Progenitor cell of endocrine pancreas (in vitro differentiated cells): ENCODE data around the gene ZNF408. TPM values are rescaled to one million over a fixed set of nuclear protein-coding genes. Genes with fewer than 3 reads are reported as not detected.
"Not testable (repeated sequence)": the region's sequence is repeated elsewhere in the genome, so short reads cannot be mapped to it uniquely, and the experiment has no call there.

Source experiments
- DNase-seq: peaks from one replicate; pipeline ENCODE4 v3.0.0; 2021; ENCODE audit warnings: low spot score; ENCODE audit not compliant: unreplicated experiment
- H3K27ac Mint-ChIP-seq: 2 replicates; pipeline ENCODE4 v1.8.0; 2021; ENCODE audit warnings: mild to moderate bottlenecking, moderate library complexity, mixed read lengths
- H3K27me3 Mint-ChIP-seq: 2 replicates; pipeline ENCODE4 v1.8.0; 2021; ENCODE audit warnings: mixed read lengths
- H3K36me3 Mint-ChIP-seq: 2 replicates; pipeline ENCODE4 v1.8.0; 2022; ENCODE audit warnings: mixed read lengths; ENCODE audit not compliant: insufficient read depth
- H3K4me1 Mint-ChIP-seq: 2 replicates; pipeline ENCODE4 v1.8.0; 2021; ENCODE audit warnings: low read depth, mixed read lengths
- H3K4me3 Mint-ChIP-seq: 2 replicates; pipeline ENCODE4 v1.8.0; 2021; ENCODE audit warnings: low read depth, mild to moderate bottlenecking, moderate library complexity, mixed read lengths
- H3K9me3 Mint-ChIP-seq: 2 replicates; pipeline ENCODE4 v1.8.0; 2021; ENCODE audit warnings: low read depth, mixed read lengths
- total RNA-seq: library from RNA; stranded (reverse); gene quantifications from 2 replicates; pipeline ENCODE4 v1.2.1, GENCODE V29; 2021
- TF ChIP-seq, protein P1 (sequence below): fragments of 200-600 bp; sonication (generic); IDR thresholded peaks from one replicate; pipeline ENCODE4 v1.5.0; 2021; ENCODE audit warnings: antibody characterized with exemption, mild to moderate bottlenecking; ENCODE audit not compliant: unreplicated experiment

The ZNF408 gene
- total RNA-seq, 1 donor from 2014 or later = 11.6 TPM

GRCh38 chr11:46711303-46711702 lies 10.5 kb downstream of the ZNF408 start:
- no peak overlapping the region for H3K27ac Mint-ChIP-seq
- no peaks in the 10 kb centered on the region for H3K27me3 Mint-ChIP-seq
- no peaks in the 10 kb centered on the region for H3K9me3 Mint-ChIP-seq
- TF ChIP-seq, protein P1, sequence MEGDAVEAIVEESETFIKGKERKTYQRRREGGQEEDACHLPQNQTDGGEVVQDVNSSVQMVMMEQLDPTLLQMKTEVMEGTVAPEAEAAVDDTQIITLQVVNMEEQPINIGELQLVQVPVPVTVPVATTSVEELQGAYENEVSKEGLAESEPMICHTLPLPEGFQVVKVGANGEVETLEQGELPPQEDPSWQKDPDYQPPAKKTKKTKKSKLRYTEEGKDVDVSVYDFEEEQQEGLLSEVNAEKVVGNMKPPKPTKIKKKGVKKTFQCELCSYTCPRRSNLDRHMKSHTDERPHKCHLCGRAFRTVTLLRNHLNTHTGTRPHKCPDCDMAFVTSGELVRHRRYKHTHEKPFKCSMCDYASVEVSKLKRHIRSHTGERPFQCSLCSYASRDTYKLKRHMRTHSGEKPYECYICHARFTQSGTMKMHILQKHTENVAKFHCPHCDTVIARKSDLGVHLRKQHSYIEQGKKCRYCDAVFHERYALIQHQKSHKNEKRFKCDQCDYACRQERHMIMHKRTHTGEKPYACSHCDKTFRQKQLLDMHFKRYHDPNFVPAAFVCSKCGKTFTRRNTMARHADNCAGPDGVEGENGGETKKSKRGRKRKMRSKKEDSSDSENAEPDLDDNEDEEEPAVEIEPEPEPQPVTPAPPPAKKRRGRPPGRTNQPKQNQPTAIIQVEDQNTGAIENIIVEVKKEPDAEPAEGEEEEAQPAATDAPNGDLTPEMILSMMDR = no peak
- DNase-seq = no peak
- H3K4me1 Mint-ChIP-seq = no peaks in the 10 kb centered on the region
- H3K4me3 Mint-ChIP-seq = no peak overlapping the region
- peaks cover 4% of the 10 kb centered on the region for H3K36me3 Mint-ChIP-seq

DNA sequence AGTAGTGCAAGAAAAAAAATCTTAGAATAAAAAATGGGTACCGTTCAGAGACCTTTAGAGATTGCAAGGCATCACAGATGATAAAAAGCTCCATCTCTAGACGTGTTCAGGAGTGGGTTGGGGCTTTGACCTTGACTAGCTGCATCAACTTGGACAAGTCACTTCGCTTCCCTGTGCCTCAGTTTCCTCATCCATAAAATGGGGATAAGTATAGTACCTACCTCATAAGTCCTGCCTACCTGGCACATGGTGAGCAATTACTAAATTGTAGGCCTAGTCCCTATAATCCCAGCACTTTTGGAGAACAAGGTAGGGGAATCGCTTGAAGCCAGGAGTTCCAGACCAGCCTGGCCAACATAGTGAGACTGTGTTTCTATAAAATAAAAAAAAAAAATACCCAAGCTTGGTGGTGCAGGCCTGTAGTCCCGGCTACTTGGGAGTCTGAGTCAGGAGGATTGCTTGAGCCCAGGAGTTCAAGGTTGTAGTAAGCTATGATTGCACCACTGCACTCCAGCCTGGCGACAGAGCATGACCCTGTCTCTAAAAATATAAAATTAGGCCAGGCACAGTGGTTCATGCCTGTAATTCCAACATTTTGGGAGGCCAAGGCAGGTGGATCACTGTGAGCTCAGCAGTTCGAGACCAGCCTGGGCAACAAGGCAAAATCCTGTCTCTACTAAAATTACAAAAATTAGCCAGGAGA lies 12.2 kb downstream of the ZNF408 start:
- no peak for DNase-seq
- TF ChIP-seq, protein P1 = no peak
- H3K4me1 Mint-ChIP-seq = peaks cover under 1% of the 10 kb centered on the region
- no peaks in the 10 kb centered on the region for H3K36me3 Mint-ChIP-seq
- no peaks in the 10 kb centered on the region for H3K27me3 Mint-ChIP-seq
- no peaks in the 10 kb centered on the region for H3K9me3 Mint-ChIP-seq
- no peak overlapping the region for H3K4me3 Mint-ChIP-seq
- no peak overlapping the region for H3K27ac Mint-ChIP-seq

DNA sequence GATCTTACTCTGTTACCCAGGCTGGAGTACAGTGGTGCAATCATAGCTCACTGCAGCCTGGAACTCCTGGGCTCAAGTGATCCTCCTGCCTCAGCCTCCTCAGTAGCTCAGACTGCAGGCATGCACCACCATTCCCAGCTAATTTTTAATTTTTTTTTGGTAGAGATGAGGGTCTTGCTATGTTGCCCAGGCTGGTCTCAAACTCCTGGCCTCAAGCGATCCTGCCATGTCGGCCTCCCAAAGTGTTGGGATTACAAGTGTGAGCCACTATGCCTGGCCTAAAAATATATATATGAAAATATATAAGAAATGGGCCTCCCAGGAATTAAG lies 17.0 kb downstream of the ZNF408 start:
- DNase-seq, H3K9me3 Mint-ChIP-seq, H3K36me3 Mint-ChIP-seq, H3K27me3 Mint-ChIP-seq, H3K4me3 Mint-ChIP-seq: not testable (repeated sequence)
- H3K4me1 Mint-ChIP-seq = peaks cover 18% of the 10 kb centered on the region
- peak overlapping the region; percentile 45 for H3K27ac Mint-ChIP-seq

GRCh38 chr11:46718155-46719019 lies 17.6 kb downstream of the ZNF408 start:
- no peaks in the 10 kb centered on the region for H3K36me3 Mint-ChIP-seq
- peaks cover 18% of the 10 kb centered on the region for H3K4me1 Mint-ChIP-seq
- H3K4me3 Mint-ChIP-seq = no peak overlapping the region
- no peaks in the 10 kb centered on the region for H3K9me3 Mint-ChIP-seq
- no peak for DNase-seq
- TF ChIP-seq, protein P1 = no peak
- H3K27ac Mint-ChIP-seq = peak overlapping the region; percentile 86
- no peaks in the 10 kb centered on the region for H3K27me3 Mint-ChIP-seq

GRCh38 chr11:46719048-46719542 lies 18.3 kb downstream of the ZNF408 start, which contains the start of gene F2:
F2 (plus strand) TSS chr11:46719213; CDS start chr11:46719236, 23 bp downstream.
- no peaks in the 10 kb centered on the region for H3K9me3 Mint-ChIP-seq
- H3K27me3 Mint-ChIP-seq = no peaks in the 10 kb centered on the region
- TF ChIP-seq, protein P1 = no peak
- no peak for DNase-seq
- H3K36me3 Mint-ChIP-seq = no peaks in the 10 kb centered on the region
- peak within 1 kb of the TSS; percentile 19 for H3K4me3 Mint-ChIP-seq
- peak within 1 kb of the TSS; percentile 86 for H3K27ac Mint-ChIP-seq
- peaks cover 20% of the 10 kb centered on the region for H3K4me1 Mint-ChIP-seq
